Skeletal muscle tissue (tissue), 4 donors: ENCODE results near the gene TICAM2. TPM values are rescaled to one million over a fixed set of nuclear protein-coding genes. Genes with fewer than 3 reads are reported as not detected.
"Not testable (repeated sequence)": the region's sequence is repeated elsewhere in the genome, so short reads cannot be mapped to it uniquely, and the experiment has no call there.

Source experiments
- H3K27ac ChIP-seq: one replicate; pipeline ENCODE4 v1.7.0; 2013; ENCODE audit warnings: mild to moderate bottlenecking, low read depth, low read length, inconsistent platforms
- H3K27me3 ChIP-seq, 3 donors: one replicate each; pipeline ENCODE4 v1.7.0; 2013; ENCODE audit warnings: low read length in 3 of 3; ENCODE audit not compliant: control insufficient read depth in 3 of 3, insufficient read depth in 3 of 3
- H3K36me3 ChIP-seq, 3 donors: one replicate each; pipeline ENCODE4 v1.7.0; 2013; ENCODE audit warnings: low read length in 3 of 3; ENCODE audit not compliant: control insufficient read depth in 3 of 3, insufficient read depth in 3 of 3
- H3K4me1 ChIP-seq, 3 donors: one replicate each; pipeline ENCODE4 v1.7.0; 2013; ENCODE audit warnings: low read length in 3 of 3, mild to moderate bottlenecking in 3 of 3; ENCODE audit not compliant: control insufficient read depth in 3 of 3, insufficient read depth in 3 of 3
- H3K4me3 ChIP-seq, 3 donors: one replicate each; pipeline ENCODE4 v1.7.0; 2013; ENCODE audit warnings: low read length in 3 of 3
- H3K9ac ChIP-seq, 3 donors: one replicate each; pipeline ENCODE4 v1.7.0; 2013; ENCODE audit warnings: low read length in 3 of 3, mild to moderate bottlenecking in 3 of 3, moderate library complexity in 2 of 3, low read depth in 1 of 3
- H3K9me3 ChIP-seq, 3 donors: one replicate each; pipeline ENCODE4 v1.7.0; 2013; ENCODE audit warnings: low read length in 3 of 3; ENCODE audit not compliant: control insufficient read depth in 3 of 3
- total RNA-seq: library from RNA; depleted of rRNA; stranded (reverse); fragments of >200 nt; gene quantifications from one replicate; pipeline ENCODE4 v1.2.3, GENCODE V29; 2014
- donor health status: Osteomylitis.

Gene TICAM2, protein sequence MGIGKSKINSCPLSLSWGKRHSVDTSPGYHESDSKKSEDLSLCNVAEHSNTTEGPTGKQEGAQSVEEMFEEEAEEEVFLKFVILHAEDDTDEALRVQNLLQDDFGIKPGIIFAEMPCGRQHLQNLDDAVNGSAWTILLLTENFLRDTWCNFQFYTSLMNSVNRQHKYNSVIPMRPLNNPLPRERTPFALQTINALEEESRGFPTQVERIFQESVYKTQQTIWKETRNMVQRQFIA
- total RNA-seq: 2.6 TPM

GRCh38 chr5:115601701-115602590 is at the start of gene TICAM2:
Gene TICAM2 (minus strand): TSS chr5:115602479. CDS start chr5:115581256, 21,223 bp downstream.
- Histone ChIP-seq H3K27ac (peak within 1 kb of the TSS; percentile 87), H3K9me3 (no peaks in the 10 kb centered on the region), H3K4me1 (peaks cover 15 to 31% (median 22%) of the 10 kb centered on the region in 3 donors), H3K4me3 (peak within 1 kb of the TSS; percentile 78 to 91 (median 85)), H3K27me3 (no peaks in the 10 kb centered on the region), H3K36me3 (no peaks in the 10 kb centered on the region), H3K9ac (peak within 1 kb of the TSS; percentile 91 to 95 (median 93))

DNA sequence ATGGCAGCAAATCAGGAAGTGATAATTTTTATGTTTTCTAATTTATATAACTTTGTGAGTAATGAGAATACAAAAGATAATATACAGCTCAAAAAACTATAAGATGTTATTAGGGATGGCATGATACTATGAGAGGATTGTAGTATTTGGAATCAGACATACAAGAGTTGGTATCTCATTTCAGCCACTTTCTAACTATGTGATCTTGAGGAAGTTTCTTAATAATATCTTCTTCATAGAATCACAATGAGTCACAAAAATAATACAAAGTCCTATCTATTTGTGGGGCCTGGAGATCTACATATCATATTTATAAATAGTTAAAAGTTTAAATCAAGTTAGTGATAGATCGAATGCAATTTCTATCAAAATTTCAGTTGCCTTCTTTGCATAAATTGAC is 47.3 kb upstream of the TICAM2 start:
- Histone ChIP-seq H3K9ac (no peak overlapping the region), H3K4me3 (no peak overlapping the region), H3K9me3 (no peaks in the 10 kb centered on the region)

DNA sequence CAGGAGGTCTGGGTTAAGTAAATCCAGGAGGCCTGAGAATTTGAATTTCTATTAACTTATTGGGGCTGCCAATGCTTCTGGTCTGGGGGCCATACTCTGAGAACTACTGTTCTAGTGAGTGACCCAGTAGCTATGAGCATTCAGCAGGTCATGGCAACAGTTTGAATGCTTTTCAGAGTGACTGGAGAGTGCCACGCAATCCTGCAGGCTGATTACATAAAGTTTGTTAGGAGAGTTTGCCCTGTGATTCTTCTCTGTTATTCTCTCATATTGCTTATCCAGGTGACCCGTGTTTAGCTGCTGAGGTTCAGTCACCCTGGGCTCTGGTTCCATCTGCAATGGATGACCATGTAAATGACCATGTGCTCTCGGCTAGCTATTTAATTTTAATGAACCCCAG is 45.8 kb upstream of the TICAM2 start:
- Histone ChIP-seq H3K27me3 (peaks cover 0 to 2% (median 0%) of the 10 kb centered on the region in 3 donors), H3K36me3 (no peaks in the 10 kb centered on the region), H3K4me3 (no peak overlapping the region), H3K27ac (no peak overlapping the region), H3K9me3 (no peaks in the 10 kb centered on the region), H3K9ac (no peak overlapping the region), H3K4me1 (no peaks in the 10 kb centered on the region)

More for the DNA sequence above, 47.3 kb upstream of the TICAM2 start:
- no peaks in the 10 kb centered on the region for H3K36me3 ChIP-seq
- H3K4me1 ChIP-seq: no peaks in the 10 kb centered on the region
- H3K27me3 ChIP-seq: peaks cover 0 to 2% (median 0%) of the 10 kb centered on the region in 3 donors
- no peak overlapping the region for H3K27ac ChIP-seq

- not testable (repeated sequence) for H3K4me1 ChIP-seq, H3K9me3 ChIP-seq, H3K27me3 ChIP-seq, H3K4me3 ChIP-seq, H3K9ac ChIP-seq, H3K27ac ChIP-seq, H3K36me3 ChIP-seq
Measured at GRCh38 chr5:115645386-115645785, 43.1 kb upstream of the TICAM2 start.

DNA sequence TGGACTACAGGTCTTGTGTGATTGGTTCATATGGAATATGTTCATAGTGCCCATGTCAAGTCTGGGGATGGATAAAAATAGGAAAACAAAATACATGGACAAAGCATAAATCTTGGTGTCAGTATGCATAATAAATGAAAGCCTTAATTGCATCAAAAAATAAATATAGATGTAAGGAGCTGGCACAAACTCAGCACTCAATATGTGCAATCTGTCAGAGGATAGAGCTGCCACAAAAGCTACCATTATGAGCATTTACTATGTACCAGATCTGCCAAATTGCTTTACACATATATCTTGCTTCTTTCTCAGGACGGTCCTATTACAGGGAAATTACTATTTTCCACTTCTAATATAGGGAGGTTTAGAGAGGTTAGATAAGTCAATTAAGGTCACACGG is 41.8 kb upstream of the TICAM2 start:
- Histone ChIP-seq H3K27ac (no peak overlapping the region), H3K36me3 (no peaks in the 10 kb centered on the region), H3K9ac (no peak overlapping the region), H3K27me3 (peaks cover 0 to 2% (median 0%) of the 10 kb centered on the region in 3 donors), H3K4me1 (no peaks in the 10 kb centered on the region), H3K9me3 (no peaks in the 10 kb centered on the region), H3K4me3 (no peak overlapping the region)

GRCh38 chr5:115641948-115642347 is 39.7 kb upstream of the TICAM2 start:
- Histone ChIP-seq H3K9ac (no peak overlapping the region), H3K27ac (no peak overlapping the region), H3K4me3 (no peak overlapping the region), H3K9me3 (no peaks in the 10 kb centered on the region), H3K36me3 (no peaks in the 10 kb centered on the region), H3K4me1 (no peaks in the 10 kb centered on the region), H3K27me3 (peaks cover 0 to 2% (median 0%) of the 10 kb centered on the region in 3 donors)

- Histone ChIP-seq H3K4me3 (no peak overlapping the region), H3K9ac (no peak overlapping the region), H3K27ac (no peak overlapping the region), H3K9me3 (no peaks in the 10 kb centered on the region), H3K36me3 (no peaks in the 10 kb centered on the region), H3K4me1 (no peaks in the 10 kb centered on the region), H3K27me3 (no peaks in the 10 kb centered on the region)
Measured at GRCh38 chr5:115640274-115640673, 38.0 kb upstream of the TICAM2 start.

DNA sequence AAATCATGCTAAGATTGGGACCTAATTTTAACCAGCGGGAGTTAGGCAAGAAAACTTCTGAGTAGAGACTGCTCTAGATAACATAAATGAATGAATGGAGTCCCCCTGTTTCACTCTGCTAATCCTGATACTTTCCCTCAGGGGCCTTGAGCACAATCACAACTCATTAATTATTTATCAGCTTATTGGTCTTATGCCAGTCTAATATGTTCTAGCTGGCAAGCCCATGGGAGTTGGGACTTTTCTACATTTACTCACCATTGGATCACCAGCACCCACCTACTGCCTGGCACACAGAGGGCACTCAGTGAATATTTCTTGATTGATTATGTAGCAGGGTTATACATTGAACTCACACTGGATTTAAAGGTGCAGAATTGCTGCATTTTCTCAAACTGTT is 37.1 kb upstream of the TICAM2 start:
- Histone ChIP-seq H3K4me1 (peaks cover 0 to 2% (median 0%) of the 10 kb centered on the region in 3 donors), H3K4me3 (no peak overlapping the region), H3K9ac (no peak overlapping the region), H3K27me3 (no peaks in the 10 kb centered on the region), H3K27ac (no peak overlapping the region), H3K36me3 (no peaks in the 10 kb centered on the region), H3K9me3 (no peaks in the 10 kb centered on the region)

- Histone ChIP-seq H3K27ac (no peak overlapping the region), H3K9me3 (no peaks in the 10 kb centered on the region), H3K4me3 (no peak overlapping the region), H3K36me3 (no peaks in the 10 kb centered on the region), H3K27me3 (no peaks in the 10 kb centered on the region), H3K4me1 (peaks cover 0 to 5% (median 0%) of the 10 kb centered on the region in 3 donors), H3K9ac (peak overlapping the region in 1 of 3 donors; percentile 15)
Measured at GRCh38 chr5:115637507-115637906, 35.2 kb upstream of the TICAM2 start.

GRCh38 chr5:115636008-115636407 is 33.7 kb upstream of the TICAM2 start:
- no peaks in the 10 kb centered on the region for H3K27me3 ChIP-seq
- no peaks in the 10 kb centered on the region for H3K36me3 ChIP-seq
- no peak overlapping the region for H3K4me3 ChIP-seq
- H3K27ac ChIP-seq: no peak overlapping the region
- no peaks in the 10 kb centered on the region for H3K9me3 ChIP-seq
- no peak overlapping the region for H3K9ac ChIP-seq
- peaks cover 0 to 5% (median 0%) of the 10 kb centered on the region in 3 donors for H3K4me1 ChIP-seq
